Spleen (tissue), 11 donors: ENCODE results near the gene DYNLRB1. TPM values are rescaled to one million over a fixed set of nuclear protein-coding genes. Genes with fewer than 3 reads are reported as not detected.

ENCODE experiments used
- DNase-seq: peaks from one replicate; pipeline ENCODE4 v3.0.0-alpha.2; 2020
- H3K27ac ChIP-seq, 8 donors: fragments of 200-600 bp; sonication (generic) in 7 of 8; 1 replicate in 4 of 8; 2 replicates in 4 of 8; pipeline versions ENCODE4 v1.5.0 to v1.8.0; 2016 to 2021; ENCODE audit warnings: inconsistent platforms in 4 of 8, mild to moderate bottlenecking in 4 of 8, moderate library complexity in 1 of 8
- H3K27me3 ChIP-seq, 7 donors: fragments of 200-600 bp; sonication (generic) in 6 of 7; replicated peaks in 1 of 7; 1 replicate in 4 of 7; 2 replicates in 3 of 7; pipeline versions ENCODE4 v1.5.0 to v1.8.0; 2016 to 2021; ENCODE audit warnings: inconsistent platforms in 3 of 7, mild to moderate bottlenecking in 1 of 7
- H3K36me3 ChIP-seq, 6 donors: fragments of 200-600 bp; sonication (generic) in 5 of 6; 1 replicate in 4 of 6; 2 replicates in 2 of 6; pipeline versions ENCODE4 v1.5.0 to v1.8.0; 2016 to 2021; ENCODE audit warnings: inconsistent platforms in 2 of 6
- H3K4me1 ChIP-seq, 6 donors: fragments of 200-600 bp; sonication (generic) in 5 of 6; 1 replicate in 3 of 6; 2 replicates in 3 of 6; pipeline versions ENCODE4 v1.5.0 to v1.8.0; 2016 to 2021; ENCODE audit warnings: inconsistent platforms in 3 of 6
- H3K4me3 ChIP-seq, 8 donors: fragments of 200-600 bp; sonication (generic) in 7 of 8; 1 replicate in 4 of 8; 2 replicates in 4 of 8; pipeline versions ENCODE4 v1.5.0 to v1.8.0; 2016 to 2021; ENCODE audit warnings: inconsistent platforms in 4 of 8, mild to moderate bottlenecking in 4 of 8, moderate library complexity in 2 of 8
- H3K9me3 ChIP-seq, 8 donors: fragments of 200-600 bp; sonication (generic) in 7 of 8; 1 replicate in 4 of 8; 2 replicates in 4 of 8; pipeline versions ENCODE4 v1.5.0 to v1.8.0; 2016 to 2021; ENCODE audit warnings: inconsistent platforms in 4 of 8
- POLR2A ChIP-seq, 3 donors: fragments of 450-650 bp; IDR thresholded peaks; one replicate each; pipeline ENCODE4 v1.5.1; 2017; ENCODE audit warnings: antibody characterized with exemption in 3 of 3, mild to moderate bottlenecking in 1 of 3
- POLR2AphosphoS5 ChIP-seq, 3 donors: sonication (generic); formaldehyde crosslinking; IDR thresholded peaks; one replicate each; pipeline ENCODE4 v1.5.1; 2017; ENCODE audit warnings: antibody characterized with exemption in 3 of 3
- WGBS, 5 donors: extraction: QIAGEN DNeasy Blood & Tissue Kit in 3 of 5; methylation state at CpG; one replicate each; pipeline versions ENCODE4 v1.1.5 to v1.1.7; 2013 to 2018; 5-methylcytosine and 5-hydroxymethylcytosine counted together
- intact Hi-C: fragments of 100-400 bp; cut with DNase I; formaldehyde crosslinking; loops from one replicate; pipeline ENCODE4 v1.15.0; 2023; ENCODE audit warnings: low total_unique reads
- polyA plus RNA-seq, 3 donors: library from polyadenylated mRNA; stranded (reverse); fragments of 200-250 nt; gene quantifications; one replicate each; pipeline ENCODE4 v1.2.1, GENCODE V29; 2013
- total RNA-seq, 7 donors: library from RNA; depleted of rRNA in 3 of 7; stranded (reverse); fragments of >200 nt in 3 of 7; fragmentation: NEBNext Ultra II Directional in 4 of 7; extraction: Animal tissue kit (Norgen Biotek cat#: 25700) in 4 of 7; gene quantifications; one replicate each; pipeline versions ENCODE4 v1.1.0 to v1.2.1, GENCODE V29; 2016 to 2021
- TF ChIP-seq, protein P1 (sequence below), 11 experiments: fragments of 200-600 bp in 7 of 11; fragments of 450-650 bp in 4 of 11; sonication (generic) in 4 of 11; IDR thresholded peaks in 8 of 11; conservative IDR thresholded peaks in 3 of 11; 1 replicate in 7 of 11; 2 replicates in 4 of 11; pipeline versions ENCODE4 v1.4.0 to v1.8.0; 2016 to 2021; ENCODE audit warnings: antibody characterized with exemption in 11 of 11, inconsistent platforms in 4 of 11, mild to moderate bottlenecking in 1 of 11
- donor health status: healthy with polysubstance abuse.
- donor health status: DM: no; HTN: no; CAD: no; lungs with moderate emphysema.
- donor health status: DM: no; HTN: no; CAD: no.
- donor health status: Bipolar disorder and iron deficiency.
- donor health status: healthy.
- donor health status: DM: no; HTN: no; CAD: no.
- donor health status: DM: yes; HTN: yes; CAD: no.

Gene DYNLRB1
- total and polyA plus RNA-seq, 10 donors = 72.0 to 209 (median 152) TPM

DNA sequence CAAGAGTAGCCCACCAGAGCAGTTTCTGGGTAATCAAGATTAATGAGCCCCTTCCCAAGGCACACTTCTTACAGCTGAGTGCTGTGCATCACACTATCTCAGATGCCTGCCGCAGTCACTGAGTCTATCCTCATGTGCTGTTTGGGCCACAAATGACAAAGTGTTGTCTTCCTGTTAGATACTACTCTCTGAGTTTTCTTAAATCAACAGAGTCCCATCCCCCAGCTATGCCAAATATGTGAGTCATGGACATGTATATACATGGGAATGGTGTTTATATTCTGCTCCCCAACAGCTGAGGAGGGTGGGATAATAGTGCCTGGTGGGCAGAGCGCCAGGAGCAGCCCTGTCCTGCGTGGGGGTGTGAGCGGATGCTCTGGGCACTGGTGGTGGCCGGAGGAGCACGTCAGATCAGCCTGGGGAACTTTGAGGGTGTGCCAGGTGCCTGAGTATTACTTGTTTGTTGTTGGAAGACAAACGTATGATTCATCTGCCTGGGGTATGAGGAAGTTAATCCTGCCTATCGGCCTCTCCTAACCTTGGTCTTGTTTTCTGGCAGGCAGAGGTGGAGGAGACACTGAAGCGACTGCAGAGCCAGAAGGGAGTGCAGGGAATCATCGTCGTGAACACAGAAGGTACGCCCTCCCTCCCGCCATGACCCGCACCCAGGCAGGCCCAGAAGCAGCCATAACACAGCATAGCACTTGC lies 9.6 kb downstream of the DYNLRB1 start:
- Histone ChIP-seq H3K9me3 (no peaks in the 10 kb centered on the region), H3K27me3 (no peaks in the 10 kb centered on the region), H3K4me3 (no peak overlapping the region), H3K4me1 (peaks cover 11 to 64% (median 36%) of the 10 kb centered on the region in 6 donors), H3K27ac (peak overlapping the region in 5 of 8 donors; percentile 7 to 66 (median 30)), H3K36me3 (peaks cover 0 to 96% (median 46%) of the 10 kb centered on the region in 6 donors)
- TF ChIP-seq, protein P1, sequence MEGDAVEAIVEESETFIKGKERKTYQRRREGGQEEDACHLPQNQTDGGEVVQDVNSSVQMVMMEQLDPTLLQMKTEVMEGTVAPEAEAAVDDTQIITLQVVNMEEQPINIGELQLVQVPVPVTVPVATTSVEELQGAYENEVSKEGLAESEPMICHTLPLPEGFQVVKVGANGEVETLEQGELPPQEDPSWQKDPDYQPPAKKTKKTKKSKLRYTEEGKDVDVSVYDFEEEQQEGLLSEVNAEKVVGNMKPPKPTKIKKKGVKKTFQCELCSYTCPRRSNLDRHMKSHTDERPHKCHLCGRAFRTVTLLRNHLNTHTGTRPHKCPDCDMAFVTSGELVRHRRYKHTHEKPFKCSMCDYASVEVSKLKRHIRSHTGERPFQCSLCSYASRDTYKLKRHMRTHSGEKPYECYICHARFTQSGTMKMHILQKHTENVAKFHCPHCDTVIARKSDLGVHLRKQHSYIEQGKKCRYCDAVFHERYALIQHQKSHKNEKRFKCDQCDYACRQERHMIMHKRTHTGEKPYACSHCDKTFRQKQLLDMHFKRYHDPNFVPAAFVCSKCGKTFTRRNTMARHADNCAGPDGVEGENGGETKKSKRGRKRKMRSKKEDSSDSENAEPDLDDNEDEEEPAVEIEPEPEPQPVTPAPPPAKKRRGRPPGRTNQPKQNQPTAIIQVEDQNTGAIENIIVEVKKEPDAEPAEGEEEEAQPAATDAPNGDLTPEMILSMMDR (IDR thresholded peaks at IDR 0.05 in 8 of 11, conservative IDR thresholded peaks at IDR 0.05 in 3 of 11) = no peak
- peak; percentile 51 to 69 (median 54) for TF ChIP-seq POLR2AphosphoS5 (IDR thresholded peaks at IDR 0.05)
- WGBS, 5 donors = 65 to 85% (median 71%) methylated on average over 14 of the region's 14 CpGs
- intact Hi-C loops = no loop called here
- no peak for DNase-seq

DNA sequence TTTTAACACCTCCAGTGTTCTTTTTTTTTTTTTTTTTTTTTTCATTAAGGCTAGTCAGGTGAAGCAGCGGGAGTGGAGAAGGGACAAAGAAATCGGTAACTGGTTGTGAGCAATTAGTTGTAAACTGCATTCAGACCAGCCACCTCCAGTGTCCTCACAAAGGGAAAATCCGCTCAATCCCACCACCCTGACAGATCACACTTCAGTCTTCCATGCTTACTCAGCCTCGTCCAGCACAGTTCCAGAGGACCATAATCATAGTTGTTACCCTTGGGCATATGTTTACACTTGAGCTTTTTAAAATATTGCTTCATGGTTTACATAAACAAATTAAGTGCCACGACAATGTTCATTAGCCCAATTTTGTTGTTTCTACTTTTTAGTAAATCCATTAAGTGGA lies 10.2 kb downstream of the DYNLRB1 start:
- H3K9me3 ChIP-seq = no peaks in the 10 kb centered on the region
- peaks cover 0 to 96% (median 48%) of the 10 kb centered on the region in 6 donors for H3K36me3 ChIP-seq
- H3K4me3 ChIP-seq = no peak overlapping the region

DNA sequence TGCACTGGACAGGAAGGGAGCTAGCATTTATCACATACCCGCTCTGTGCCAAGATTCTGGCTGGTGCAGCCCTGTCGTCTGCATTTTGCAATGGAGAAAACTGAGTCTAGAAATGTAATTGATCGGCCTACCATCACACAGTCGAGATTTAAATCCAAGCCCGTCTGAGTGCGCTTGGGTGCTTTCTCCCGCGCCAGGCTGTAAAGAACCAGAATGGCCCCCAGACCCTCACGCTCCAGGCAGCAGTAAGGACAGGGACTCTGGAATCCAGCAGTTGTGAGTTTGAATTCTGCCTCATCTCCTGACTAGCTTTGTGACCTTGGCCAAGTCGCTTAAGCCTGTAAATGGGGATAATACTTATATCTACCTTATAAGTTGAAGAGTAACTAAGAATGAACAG lies 10.8 kb downstream of the DYNLRB1 start:
- H3K27ac ChIP-seq = peak overlapping the region in 1 of 8 donors; percentile 66
- no peak for DNase-seq
- no peak overlapping the region for H3K4me3 ChIP-seq
- H3K9me3 ChIP-seq = no peaks in the 10 kb centered on the region
- intact Hi-C loops = no loop called here
- peaks cover 11 to 61% (median 26%) of the 10 kb centered on the region in 6 donors for H3K4me1 ChIP-seq
- peaks cover 0 to 97% (median 52%) of the 10 kb centered on the region in 6 donors for H3K36me3 ChIP-seq
- H3K27me3 ChIP-seq = no peaks in the 10 kb centered on the region
- WGBS, 5 donors = 94 to 99% (median 96%) methylated on average over 10 of the region's 10 CpGs
- no peak for TF ChIP-seq POLR2AphosphoS5 (IDR thresholded peaks at IDR 0.05)
- TF ChIP-seq POLR2A (IDR thresholded peaks at IDR 0.05) = no peak
- TF ChIP-seq, protein P1 (IDR thresholded peaks at IDR 0.05 in 8 of 11, conservative IDR thresholded peaks at IDR 0.05 in 3 of 11) = no peak

More for the DNA sequence above, 10.2 kb downstream of the DYNLRB1 start:
- peaks cover 11 to 61% (median 32%) of the 10 kb centered on the region in 6 donors for H3K4me1 ChIP-seq
- no peaks in the 10 kb centered on the region for H3K27me3 ChIP-seq
- H3K27ac ChIP-seq = peak overlapping the region in 4 of 8 donors; percentile 26 to 66 (median 32)
- 91 to 98% (median 95%) methylated on average over 5 of the region's 5 CpGs for whole genome bisulfite sequencing, 5 donors
- intact Hi-C loops = no loop called here
- no peak for DNase-seq
- no peak for TF ChIP-seq POLR2A (IDR thresholded peaks at IDR 0.05)
- TF ChIP-seq, protein P1 (IDR thresholded peaks at IDR 0.05 in 8 of 11, conservative IDR thresholded peaks at IDR 0.05 in 3 of 11) = no peak
- no peak for TF ChIP-seq POLR2AphosphoS5 (IDR thresholded peaks at IDR 0.05)

DNA sequence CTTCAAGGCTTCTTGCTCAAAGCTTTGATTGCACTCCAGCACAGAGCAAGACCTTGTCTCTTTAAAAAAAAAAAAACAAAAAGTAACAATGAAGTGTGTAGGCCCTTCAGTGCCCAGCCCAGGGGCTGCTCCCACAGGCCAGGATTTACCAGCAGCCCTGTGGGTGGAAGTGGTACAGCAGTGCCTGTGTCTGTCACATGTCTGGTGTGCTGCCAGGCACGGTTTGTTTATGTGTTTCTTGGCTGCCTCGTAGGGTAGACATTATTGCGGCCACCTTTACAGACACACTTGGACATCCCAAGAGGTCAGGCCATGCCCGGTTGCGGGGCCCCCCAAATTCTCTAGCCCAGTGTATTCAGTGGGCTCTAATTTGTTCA lies 12.7 kb downstream of the DYNLRB1 start:
- no peak overlapping the region for H3K4me3 ChIP-seq
- TF ChIP-seq POLR2AphosphoS5 (IDR thresholded peaks at IDR 0.05) = no peak
- peaks cover 0 to 42% (median 14%) of the 10 kb centered on the region in 6 donors for H3K4me1 ChIP-seq
- no peaks in the 10 kb centered on the region for H3K27me3 ChIP-seq
- intact Hi-C loops = no loop called here
- WGBS, 5 donors = 79 to 87% (median 81%) methylated on average over 5 of the region's 5 CpGs
- DNase-seq = peak; percentile 34
- no peaks in the 10 kb centered on the region for H3K9me3 ChIP-seq
- peaks cover 0 to 100% (median 70%) of the 10 kb centered on the region in 6 donors for H3K36me3 ChIP-seq
- H3K27ac ChIP-seq = no peak overlapping the region
